Stimulated activated CD4-positive, alpha-beta T cell treated with anti-CD3 and anti-CD28 coated beads, Interleukin-2, amount 100 ng/mL, for 4 hours (primary cell): Measurements from ENCODE around the gene PKP4.
"Not testable (repeated sequence)": the region's sequence is repeated elsewhere in the genome, so short reads cannot be mapped to it uniquely, and the experiment has no call there.

Source experiments
- DNase-seq: peaks from one replicate; pipeline ENCODE4 v3.0.0-alpha.2; 2020; ENCODE audit warnings: low read depth

The PKP4 gene

DNA sequence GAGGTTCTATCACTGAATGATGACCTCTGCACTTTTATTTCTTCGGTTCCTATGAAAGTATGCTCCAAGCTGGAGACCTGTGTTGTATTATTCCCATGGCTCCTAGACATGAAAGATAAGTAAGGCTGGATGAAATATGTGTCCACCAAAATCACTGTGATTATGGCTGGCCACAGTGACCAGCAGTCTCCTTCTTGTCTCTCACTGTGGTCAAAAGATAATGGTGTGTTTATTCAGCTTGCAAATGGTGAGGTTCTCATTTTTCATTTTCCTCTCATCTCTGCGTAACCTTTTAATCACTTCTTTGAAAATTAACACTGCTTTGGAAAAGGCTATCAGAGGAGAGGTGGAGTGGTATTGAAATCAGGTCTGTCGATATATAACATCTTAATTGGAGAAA lies 230.6 kb downstream of the PKP4 start:
- no peak for DNase-seq

DNA sequence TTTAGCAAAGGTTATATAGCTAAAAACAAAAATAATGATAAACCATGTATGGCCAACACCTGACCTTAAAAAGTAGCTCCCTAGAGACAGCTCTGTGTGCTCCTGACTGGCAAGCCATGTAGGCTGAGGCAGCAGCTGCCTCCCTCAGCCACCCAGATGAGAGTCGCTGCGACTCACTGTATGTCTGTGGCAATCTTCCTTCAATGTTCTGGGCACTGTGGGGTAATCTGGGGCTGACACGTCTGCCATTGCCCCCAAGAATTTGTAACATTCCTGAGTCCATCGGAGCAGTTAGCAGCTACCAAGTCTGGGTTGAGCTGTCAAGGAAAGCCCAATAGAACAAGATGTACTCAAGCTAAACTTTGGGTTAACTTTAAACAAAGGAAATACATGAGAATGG lies 232.0 kb downstream of the PKP4 start:
- no peak for DNase-seq

DNA sequence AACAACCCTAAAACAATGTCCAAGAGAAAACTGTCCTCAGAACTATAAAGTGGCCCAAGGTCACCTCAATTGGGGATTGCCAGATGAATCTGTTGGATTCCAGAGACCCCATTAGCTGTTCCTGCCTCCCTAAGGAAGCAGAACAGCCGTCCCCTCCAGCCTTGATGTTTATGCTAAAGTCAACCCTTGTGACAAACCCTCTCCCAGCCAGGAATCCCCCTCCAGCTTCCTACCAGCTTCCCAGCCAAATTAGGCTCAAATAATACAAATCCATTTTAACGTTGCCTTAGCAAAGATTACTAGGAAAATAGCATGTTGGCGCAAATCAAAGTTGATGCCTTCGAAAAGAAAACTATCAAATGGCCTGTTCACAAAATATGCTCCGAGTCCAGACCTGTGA lies 232.6 kb downstream of the PKP4 start:
- no peak for DNase-seq

DNA sequence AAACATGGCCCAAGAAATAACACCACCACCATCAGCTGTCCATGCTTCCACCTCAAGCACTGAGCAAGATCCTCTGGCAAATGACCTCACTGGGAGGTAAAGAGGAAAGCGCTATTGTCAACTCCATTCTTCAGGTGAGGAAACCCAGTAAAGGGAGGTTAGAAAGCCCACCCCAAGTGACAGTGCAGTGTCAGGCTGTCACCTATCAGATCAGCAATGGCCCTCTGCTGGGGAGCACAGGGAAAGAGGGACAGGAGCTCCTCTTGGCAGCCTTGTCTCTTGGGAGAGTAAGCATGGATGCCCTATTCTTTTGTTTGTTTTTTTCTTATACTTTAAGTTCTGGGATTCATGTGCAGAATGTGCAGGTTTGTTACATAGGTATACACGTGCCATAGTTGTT lies 234.1 kb downstream of the PKP4 start:
- DNase-seq = no peak

DNA sequence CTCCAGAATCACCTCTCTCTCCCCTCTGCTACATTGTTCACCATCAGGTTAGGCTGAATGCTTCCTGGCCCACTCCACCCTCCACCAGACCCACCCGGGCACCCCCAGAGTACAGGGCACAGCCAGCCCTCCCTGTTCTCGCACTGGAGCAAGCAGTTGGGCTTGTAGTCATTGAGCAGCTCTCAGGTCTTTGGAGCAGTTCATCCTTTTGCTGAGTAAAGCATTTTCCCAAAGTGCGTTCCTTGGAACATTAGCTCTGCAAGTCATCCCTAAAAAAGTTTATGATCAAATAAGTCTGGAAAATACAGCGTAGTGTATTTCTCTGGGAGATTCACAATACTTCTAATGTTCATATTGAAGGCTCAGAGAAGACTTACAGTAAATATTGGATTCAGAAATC lies 234.9 kb downstream of the PKP4 start:
- DNase-seq = no peak

DNA sequence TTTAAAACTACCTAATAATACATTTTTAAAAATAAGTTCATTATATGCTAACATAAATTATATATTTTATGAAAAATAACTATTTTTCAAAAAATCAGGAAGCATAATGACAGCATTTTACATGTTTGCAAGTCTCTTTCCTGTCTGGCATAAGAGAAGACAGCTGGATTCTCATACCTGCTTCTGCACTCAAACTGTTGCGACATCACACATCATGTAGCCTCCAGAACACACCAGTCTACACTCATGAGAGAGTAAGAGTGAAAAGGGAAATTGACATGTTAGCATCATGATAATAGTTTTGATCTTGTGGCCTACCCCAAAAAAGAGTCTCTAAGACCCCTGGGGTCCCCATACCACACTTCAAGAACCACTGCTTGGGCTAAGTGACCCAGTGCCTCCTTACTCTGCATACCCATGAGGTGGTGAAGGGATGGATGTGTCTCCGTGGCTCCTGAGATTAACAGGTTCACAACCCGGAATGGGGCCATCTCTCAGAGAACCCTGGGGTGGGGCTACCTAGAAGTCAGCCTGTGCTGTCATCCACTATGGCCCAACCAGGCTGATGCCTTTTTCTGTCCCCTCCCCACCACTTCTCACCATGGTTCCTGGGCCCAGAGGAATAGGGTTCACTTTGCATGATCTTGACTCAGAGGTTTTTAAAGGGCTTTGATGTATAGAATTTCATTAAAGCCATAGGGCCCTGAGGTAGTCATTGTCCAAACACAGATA lies 235.8 kb downstream of the PKP4 start:
- DNase-seq = no peak

DNA sequence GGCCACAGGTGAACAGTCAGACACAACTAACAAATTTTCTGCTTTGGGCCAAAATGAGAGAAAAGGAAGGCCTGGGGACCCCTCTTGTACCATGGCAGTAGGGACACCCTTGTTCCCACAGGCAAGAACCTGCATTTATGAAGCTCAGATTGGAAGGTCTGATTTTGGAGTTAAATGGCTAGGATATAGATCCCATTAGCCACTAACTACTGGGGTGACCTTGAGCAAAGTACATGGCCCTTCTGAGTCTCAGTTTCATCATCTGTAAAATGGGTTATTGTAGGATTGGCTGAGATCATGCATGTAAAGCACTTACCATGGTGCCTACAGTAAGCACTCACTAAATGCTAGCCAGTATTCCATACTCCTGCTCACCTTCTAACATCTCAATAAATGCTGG lies 236.7 kb downstream of the PKP4 start:
- no peak for DNase-seq

DNA sequence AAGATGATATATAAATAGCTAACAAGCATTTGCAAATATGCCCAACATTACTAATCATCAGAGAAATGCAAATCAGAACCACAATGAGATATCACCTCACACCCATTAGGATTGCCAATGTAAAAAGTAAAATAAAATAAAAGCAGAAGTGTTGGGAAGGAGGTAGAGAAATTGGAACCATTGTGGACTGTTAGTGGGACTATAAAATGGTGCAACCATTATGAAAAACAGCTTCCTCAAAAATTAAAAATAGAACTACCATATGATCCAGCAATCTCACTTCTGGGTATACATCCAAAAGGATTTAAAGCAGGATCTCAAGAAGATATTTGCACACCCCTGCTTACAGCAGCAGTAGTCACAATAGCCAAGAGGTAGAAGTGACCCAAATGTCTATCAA lies 238.6 kb downstream of the PKP4 start:
- DNase-seq = no peak

DNA sequence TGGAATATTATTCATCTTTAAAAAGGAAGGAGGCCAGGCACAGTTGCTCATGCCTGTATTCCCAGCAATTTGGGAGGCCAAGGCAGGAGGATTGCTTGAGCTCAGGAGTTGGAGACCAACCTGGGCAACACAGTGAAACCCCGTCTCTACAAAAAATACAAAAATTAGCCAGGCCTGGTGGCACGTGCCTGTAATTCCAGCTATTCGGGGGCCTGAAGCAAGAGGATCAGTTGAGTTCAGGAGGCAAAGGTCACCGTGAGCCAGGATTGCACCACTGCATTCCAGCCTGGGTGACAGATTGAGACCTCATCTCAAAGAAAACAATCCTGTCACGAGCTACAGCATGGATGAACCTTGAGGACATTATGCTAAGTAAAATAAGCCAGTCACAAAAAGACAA lies 239.0 kb downstream of the PKP4 start:
- DNase-seq = not testable (repeated sequence)

DNA sequence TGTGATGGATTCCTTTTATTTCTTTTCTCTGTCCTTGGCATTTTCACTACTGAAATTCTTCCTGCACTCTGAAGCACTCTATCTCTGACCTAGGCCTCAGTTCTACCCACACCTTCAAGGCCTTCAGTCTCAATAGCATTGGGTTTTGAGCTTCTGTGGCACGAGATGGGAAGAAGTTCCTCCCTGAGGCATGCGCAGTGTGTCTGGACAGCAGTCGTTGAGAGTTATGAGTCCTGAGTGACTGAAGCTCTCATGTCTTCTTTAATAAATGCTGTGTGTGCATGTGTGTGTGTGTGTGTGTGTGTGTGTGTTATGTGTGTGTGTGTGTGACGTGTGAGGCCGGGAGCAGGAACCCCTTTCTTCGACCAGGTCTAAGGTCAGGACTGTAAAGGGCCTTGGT lies 242.6 kb downstream of the PKP4 start:
- DNase-seq = no peak

DNA sequence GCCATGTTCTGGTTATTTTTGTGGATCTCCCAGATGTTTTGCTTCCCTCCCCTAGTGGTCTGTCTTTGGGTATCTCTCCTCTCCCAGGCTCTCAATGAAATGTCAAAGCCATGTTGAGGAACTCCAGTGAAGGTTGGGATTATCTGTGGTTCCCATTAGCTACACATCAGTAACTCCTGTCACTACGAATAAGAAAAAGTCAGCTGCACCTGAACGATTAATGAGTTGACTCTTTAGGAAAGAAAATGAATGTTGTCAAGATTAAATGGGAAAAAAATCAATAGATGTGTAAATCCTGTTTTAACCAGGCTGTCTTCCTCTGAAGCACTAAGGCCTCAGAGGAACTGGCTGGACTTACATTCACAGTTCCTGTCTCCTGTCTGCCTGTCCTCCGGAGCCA lies 244.3 kb downstream of the PKP4 start:
- DNase-seq = no peak

DNA sequence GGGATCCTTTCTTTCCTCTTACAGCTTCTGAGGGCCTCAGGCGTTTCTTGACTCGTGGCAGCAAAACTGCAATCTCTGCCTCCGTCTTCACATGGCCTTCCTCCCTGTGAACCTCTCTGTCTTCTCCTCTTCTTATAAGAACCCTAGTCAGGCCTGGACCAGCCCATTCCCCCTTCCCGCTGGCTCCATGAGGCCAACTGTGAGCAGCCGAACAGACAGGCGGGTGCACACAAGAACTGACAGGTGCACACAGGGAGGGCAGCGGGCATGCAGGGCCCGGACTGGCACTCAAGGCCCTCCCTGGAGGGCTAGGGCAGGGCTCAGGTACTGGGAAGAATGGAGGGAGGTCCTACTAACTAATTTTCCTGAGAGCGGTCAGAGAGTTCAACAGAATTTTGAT lies 246.0 kb downstream of the PKP4 start:
- DNase-seq = no peak

DNA sequence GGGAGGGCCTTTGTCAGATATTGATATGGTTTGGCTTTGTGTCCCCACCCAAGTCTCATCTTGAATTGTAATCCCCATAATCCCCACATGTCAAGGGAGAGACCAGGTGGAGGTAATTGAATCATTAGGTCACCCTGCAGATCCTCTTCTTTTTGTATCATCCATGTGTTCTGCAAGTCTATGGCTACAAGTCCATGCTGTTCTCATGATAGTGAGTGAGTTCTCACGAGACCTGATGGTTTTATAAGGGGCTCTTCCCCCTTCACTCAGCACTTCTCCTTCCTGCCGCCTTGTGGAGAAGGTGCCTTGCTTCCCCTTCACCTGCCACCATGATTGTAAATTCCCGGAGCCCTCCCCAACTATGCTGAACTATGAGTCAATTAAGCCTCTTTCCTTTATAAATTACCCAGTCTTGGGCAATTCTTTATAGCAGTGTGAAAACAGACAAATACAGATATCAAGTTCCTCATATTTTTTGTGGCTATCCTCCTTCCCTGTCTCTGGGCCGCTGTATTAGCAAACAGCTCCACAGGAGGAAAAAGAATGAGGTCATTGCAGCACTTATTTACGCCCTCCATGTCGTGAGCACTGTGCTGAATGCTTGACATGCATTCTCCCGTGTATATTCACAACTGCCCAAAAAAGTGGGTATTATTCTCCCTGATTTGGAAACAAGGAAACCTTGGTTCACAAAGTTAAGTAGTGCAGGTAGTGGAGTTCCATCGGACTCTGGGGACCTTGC lies 248.1 kb downstream of the PKP4 start:
- not testable (repeated sequence) for DNase-seq

DNA sequence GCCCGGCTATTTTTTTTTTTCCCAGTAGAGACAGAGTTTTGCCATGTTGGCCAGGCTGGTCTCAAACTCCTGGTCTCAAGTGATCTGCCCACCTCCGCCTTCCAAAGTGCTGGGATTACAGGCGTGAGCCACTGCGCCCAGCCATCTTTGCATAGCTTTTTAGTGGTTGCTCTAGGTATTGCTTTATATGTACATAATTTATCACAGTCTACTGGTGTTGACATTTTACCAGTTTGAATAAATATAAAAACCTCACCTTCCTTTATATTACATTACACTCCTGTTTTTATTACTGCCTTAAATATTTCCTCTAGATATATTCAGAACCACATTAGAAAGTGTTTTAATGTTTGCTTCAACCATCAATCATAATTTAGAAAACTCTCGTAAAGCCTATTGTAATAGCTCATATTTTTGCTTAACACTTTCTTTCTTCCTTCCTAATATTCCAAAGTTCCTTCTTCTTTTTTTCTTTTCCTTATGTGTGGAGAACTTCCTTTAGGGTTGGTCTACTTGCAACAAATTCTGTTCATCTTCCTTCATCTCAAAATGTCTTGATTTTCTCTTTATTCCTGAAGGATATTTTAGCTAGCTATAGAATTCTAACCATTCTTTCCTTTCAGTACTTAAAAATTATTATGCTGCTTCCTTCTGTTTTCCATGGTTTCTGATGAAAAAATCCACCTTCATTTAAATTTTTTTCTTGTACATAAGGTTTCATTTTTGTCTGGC lies 256.2 kb downstream of the PKP4 start:
- DNase-seq = no peak

DNA sequence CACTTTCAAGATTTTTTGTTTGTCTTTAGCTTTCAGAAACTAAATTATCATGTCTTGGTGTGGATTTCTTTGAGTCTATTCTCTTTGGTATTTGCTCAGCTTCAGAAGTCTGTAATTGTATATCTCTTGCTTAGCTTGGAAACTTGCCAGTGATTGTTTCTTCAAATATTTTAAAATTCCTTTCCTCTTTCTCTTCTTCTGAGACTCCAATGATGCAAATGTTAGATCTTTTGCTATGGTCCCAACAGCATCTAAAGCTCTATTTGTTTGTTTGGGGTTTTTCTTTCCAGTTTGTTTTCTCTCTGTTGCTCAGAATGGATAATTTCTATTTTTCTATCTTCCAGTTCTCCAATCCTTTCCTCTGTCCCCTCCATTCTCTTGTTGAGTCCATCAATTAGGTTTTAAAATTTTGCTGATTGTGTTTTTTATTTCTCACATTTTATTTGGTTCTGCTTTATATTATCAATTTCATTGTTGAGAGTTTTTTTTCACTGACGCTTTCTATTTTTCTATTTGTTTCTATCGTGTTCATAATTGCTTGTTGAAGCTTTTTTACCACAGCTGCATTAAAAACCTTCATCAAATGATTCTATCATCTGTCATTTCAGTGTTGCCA lies 256.9 kb downstream of the PKP4 start:
- DNase-seq = no peak

DNA sequence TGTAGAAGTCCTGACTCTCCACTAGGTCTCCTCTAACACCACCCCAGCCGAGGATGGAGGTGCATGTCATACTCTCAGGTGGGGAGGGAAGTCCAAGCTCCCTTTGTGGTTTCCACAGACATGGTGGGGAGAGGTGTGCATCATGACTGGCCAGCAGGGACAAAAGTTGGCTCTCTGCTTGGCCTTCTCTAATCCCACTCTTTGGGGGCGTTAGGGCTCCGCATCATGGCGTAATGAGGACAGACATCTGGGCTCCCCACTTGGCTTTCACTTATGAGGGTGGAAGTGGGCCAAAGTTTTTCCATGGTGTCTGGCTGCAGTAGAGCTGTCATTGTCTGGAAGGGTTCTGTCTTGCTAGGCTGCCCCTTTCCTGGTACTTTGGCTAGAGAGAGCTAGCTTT lies 257.7 kb downstream of the PKP4 start:
- no peak for DNase-seq

DNA sequence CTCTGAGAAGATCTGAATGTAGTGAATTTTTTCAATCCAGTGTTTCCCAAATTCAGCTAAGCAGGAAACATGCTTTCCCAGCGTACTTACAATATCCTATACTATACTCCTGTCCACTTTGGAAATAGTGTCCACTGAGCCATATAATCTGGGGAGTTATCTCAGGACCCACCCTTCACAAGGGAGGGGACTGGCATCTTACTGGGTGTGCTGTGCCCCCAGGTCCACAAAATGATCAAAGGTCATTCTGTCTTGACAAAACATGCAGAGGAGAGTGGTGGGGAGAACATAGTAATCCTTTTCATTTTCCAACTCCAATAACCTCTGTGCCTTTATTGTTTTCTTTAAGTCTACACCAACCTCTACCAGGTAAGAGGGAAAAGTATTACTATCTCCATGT lies 258.6 kb downstream of the PKP4 start:
- DNase-seq = no peak

DNA sequence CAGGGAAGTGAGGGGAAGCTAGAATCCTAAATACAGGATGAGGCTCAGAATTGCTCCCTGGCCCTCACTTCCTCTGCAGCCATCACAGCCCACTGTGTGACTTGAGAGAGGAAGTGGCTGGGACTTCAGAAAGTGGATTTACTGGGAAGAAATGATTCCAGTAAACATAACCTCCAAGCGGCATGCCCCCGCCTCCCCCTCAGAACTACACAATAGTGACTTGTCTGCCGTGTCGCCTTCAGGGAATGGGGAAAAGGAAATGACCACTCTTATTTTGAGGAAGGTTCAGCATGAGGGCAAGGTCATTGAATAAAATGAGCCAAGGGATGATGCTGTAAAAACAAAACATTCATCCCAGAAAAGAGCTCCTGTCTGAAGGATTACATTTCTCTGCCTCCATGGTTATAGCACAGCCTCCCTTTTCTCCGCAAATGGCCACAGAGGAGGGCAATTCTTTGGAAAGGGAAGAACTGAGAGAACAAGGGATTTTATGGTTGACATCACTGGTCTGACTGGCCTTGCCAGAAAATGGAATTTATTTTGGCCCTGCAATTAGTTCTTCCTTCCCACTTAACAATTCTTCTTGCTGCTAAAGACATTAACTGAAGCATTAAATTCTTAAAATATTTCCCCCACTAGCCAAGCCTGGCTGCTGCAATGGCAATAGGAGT lies 259.5 kb downstream of the PKP4 start:
- DNase-seq = no peak

DNA sequence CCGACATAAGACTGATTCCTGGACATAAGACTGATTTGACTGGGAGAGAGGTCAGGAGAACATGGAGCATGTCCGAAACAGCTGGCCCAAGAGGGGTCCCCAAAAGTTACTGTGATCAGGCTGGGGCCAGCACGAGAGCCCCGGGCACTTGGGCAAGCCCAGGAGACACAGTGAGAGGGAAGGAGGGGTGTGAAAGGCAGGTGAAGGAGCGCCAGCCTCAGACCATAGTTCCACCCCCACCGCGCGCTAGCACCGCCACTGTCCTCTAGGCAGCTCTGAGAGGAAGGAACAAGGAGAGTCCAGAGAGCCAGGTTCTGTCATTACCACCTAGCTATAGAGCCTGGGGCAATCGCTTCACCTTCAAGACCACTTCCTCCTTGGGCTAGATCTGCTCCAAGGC lies 260.2 kb downstream of the PKP4 start:
- no peak for DNase-seq

DNA sequence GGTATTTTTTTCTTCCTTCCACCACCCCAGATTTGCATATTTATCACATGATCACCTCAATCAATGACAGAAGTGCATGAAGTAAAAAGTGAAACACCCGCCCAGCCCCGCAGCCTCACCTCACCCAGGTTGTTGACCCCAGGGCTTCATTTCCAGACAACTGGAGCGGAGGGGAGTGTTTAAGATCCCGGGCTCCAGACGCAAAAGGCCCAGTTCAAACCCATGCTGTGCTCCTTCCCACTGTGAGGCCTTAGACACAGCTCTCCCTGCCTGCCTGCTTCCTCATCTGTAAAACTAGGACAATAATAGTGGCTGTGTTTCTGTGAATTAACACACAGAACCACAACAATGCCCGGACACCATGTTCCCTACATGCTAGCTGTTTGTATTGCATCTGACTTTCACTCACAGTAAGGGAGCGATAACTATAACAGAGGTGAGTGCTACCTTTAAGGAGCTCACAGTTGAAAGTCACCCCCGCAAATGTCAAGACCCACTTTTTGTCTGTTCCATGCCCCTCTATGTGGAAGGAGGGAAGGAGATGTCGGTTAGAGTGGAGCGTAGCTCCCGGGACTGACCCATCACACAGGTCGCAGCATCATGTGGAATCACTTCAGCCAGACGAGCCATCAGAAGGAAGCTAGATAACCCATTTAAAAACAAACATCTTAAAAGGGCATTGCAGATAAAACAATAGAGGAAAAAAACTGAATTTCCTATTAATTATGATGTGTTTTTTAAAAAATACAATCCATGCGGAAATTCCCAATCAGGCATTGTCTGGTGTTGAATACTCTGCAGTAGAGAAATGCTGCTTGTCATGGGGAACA lies 260.8 kb downstream of the PKP4 start:
- DNase-seq = no peak

DNA sequence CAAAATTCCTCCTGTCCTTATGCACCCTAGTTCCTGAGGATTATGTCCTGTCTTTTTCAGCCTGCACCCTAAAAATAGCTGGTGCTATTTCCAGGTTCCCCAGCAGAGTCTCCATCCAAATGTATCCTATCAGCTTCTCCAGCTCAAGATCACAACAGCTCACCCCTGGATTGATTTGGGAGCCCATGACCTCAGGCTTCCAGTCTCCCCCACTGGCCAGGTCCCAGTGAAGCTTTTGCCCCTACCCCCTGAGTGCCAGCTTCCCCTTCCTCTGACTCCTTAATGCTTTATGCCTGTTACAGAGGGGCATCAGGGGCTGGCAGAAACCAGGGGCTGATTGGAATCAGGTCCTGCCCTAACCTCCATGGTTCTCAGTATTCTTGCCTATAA lies 261.4 kb downstream of the PKP4 start:
- no peak for DNase-seq
